SH-SY5Y (cell line): ENCODE results near the gene ZC3HAV1.

Experiments used
- GATA2 ChIP-seq: IDR thresholded peaks from 2 replicates; pipeline ENCODE4 v1.6.1; 2011; ENCODE audit warnings: mild to moderate bottlenecking, low read depth, low read length
- GATA3 ChIP-seq: IDR thresholded peaks from 2 replicates; pipeline ENCODE4 v1.6.1; 2011; ENCODE audit warnings: low read depth, mild to moderate bottlenecking, low read length, moderate library complexity

ZC3HAV1 gene

DNA sequence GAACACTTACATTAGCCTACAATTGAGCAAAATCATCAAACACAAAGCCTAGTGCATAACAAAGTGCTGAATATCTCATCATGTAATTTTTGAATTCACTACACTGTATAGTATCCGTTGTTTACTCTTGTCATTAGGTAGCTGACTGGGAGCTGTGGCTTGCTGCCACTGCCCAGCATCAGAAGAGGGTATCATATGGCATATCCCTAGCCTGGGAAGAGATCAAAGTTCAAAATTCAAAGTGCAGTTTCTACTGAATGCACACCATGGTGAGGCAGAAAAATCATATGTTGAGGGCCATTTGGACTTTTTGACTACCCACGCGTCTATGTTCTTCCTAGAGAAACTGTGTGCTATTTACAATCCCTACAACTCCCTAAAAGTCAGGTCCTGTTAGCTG lies 7.5 kb upstream of the ZC3HAV1 start:
- TF ChIP-seq GATA3 (no peak), GATA2 (no peak)

DNA sequence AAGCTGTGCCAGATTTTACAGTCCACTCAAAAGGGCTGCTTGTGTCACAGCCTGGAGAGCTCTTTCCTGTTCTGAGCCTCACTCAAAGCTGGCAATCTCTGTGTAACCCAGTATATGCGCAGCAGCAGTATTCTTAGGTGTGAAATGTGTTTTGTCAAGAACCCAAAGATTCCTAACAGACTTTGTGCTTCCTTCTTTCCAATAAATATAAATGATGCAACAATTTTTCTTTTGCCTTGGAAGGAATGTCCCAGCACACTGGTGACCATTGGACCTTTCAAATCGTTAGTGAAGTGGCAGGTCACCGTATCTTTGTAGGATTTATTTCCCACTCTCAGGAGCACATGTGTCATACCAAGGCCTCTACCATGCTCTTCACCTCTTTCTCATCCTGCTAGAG lies 5.6 kb upstream of the ZC3HAV1 start:
- TF ChIP-seq GATA2: no peak
- TF ChIP-seq GATA3: no peak

DNA sequence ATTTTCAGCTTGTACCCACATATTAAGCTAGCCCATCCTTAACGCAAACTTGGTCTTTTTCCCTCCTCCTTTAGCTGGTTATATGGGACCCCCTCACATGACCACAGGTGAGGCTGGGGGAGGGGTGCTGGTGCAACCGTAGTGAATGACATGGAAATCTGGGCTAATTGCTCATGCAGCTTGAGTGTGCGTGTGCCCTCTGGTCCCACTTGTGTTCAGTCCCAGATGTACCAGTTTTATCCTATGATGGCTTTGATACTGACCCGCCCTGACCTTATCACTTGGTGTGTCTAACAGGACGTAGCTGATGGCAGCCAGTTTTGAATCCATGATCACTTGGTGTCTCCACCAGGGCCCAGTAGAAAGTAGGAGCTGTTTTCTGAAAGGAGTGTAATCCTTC lies 5.1 kb upstream of the ZC3HAV1 start:
- TF ChIP-seq GATA2 (no peak), GATA3 (no peak)

DNA sequence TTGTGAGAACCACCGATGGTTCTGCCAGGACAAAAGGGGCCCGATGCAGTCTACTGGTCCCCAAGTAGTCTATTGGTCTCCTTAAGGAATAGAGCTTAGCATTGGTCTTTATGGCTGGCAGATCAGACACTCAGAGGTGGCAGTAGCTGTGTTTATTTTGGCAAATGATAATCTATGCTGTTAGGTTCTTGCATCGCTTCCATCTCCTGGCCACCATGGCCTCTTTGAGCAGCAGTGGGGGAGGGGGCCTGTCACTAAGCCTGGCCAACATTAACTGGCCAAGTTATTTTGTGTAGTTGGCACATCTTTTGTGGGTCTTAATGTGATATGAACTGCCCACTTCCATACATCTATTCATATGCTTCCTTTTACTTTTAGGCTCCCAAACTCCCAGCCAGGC lies 4.5 kb upstream of the ZC3HAV1 start:
- TF ChIP-seq GATA3 (no peak), GATA2 (no peak)

DNA sequence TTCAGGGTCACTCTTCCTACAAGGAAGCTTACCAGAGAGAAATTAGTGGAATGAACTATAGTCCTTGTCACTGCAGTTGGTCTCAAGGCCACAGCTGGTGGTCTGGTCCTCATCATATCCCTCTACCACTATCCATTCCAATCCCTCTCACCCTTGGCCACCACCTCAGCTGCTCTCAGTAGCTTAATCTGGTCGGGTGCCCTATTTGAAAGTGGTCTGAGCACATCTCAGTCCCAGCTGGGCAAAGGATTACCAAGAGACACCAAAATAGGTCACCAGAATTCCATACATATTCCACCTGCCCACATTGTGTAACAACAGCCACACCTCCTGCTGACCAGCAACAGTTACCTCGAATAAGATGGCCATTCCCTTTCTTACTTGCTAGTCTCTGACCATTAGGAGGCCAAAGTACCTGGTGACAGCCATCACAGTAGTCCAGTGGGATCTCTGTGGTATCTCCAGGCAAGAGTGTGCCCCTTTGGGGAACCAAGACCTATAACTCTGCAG lies 3.3 kb upstream of the ZC3HAV1 start:
- no peak for TF ChIP-seq GATA2
- TF ChIP-seq GATA3: no peak

DNA sequence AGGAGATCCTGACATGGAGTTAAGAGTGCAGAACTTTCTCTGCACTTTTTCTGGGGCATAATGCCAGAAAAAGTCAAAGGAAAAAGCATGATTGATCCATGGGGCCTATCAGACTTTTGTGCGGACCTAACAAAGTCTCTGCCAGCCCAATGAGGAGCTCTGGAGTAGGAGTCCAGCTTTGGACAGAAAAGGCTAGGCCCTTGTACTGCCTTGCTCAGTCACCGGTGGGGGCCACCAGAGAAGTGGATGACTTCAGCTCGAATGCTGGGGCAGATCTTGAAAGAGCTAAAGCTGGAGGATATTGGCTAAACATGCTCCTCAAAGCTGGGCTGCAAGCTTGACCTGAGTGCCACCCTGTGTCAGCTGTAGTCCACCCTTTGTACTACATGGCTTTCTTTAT lies 2.8 kb upstream of the ZC3HAV1 start:
- TF ChIP-seq GATA3: no peak
- TF ChIP-seq GATA2: no peak

DNA sequence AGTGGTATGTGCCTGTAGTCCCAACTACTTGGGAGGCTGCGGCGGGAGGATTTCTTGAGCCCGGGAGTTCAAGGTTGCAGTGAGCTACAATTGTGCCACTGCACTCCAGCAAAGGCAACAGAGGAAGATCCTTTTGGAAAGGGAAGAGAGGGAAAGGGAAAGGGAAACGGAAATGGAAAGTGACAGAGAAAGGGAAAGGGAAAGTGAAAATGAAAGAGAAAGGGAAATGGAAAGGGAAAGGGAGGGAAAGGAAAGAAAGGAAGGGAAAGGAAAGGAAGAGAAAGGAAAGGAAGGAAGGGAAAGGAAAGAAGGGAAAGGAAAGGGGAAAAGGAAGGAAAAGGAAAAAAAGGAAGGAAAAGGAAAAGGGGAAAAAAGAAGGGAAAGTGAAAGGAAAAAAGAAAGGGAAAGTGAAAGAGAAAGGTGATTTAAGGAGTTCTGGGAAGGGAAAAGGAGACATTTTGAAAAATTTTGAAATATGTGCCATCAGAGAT lies 2.3 kb upstream of the ZC3HAV1 start:
- no peak for TF ChIP-seq GATA3
- no peak for TF ChIP-seq GATA2

DNA sequence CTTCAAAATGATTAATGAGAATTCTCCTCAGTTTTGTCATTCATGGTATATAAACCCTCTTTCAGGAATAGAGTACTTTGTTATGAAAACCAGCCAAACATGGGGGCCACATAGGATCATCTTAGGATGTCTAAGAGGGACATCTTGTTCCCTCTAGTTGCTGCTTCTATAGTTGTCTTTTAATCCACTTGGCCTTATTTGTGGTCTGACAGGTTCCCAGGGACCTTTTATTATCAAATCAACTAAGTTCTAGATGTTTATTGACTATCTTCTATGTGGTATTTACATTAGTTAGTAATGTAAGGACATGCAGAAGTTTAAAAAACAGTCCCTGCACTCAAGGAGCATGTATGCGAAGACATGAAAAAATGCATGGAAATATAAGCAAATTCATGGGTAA lies 1.6 kb upstream of the ZC3HAV1 start:
- TF ChIP-seq GATA3: no peak
- no peak for TF ChIP-seq GATA2

DNA sequence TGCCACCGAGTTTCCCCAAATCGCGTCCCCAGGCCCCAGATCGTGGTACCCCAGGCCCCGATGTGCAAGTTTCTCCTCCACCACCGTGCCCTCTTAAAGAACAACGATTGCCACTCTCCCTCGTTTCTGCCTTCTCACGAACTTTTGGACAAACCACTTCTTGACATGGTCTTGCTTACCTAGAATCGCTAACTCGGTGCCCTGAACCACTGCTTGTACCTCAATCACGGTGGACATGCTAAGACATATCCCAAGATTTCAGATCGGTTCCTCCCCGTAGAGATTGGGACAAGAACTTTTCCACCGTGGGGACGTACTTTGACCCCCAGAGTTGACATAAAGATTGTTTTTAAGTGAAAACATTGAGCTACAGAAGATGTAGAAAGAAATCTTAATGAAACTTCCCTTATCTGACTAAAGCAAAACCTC lies 477 bp upstream of the ZC3HAV1 start:
- no peak for TF ChIP-seq GATA2
- TF ChIP-seq GATA3: no peak

DNA sequence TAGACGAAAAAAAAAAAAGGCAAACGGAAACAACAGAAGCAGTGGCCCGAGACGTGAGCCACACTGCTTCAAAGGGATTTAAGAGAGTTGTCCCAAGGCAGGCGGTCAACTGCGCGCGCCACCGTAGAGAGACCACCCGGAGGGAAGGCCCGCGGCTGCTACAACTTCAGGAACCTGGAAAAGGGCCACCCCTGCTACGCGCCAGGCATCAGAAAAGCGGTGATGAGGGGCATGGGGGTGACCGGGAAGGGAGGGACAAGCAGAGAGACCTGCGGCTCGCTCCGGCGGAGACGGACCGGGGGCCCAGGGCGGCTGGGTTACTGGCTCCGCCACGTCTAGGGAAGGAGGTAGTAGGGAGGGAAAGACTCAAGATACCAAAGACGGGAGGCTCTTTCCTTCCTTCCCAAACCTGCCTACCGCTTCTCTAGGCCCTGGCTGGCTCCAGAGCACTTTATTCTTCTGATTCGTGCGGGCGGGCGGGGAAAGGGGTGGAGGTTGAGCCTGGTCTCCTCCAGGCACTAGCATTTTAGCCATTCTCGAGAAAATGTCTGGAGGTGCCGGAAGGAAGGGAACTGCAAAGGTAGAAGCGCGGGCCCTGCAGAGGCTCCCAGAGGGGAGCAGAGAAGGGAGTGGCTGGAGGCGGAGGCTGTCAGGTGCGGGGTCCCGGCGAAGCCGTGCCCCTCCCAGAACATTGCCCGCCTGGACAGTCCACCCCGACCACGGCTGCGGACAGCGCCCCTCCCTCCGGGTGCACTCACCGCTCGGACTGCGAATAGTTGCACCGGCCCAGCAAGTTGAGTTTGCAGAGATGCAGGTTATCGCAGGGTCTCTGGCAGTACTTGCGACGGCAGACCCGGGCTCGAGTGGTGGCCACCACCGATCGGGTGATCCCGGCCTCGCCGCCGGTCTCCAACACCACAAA lies 993 bp downstream of the ZC3HAV1 start:
- TF ChIP-seq GATA3 (no peak), GATA2 (no peak; the same call in 1 of the 2 replicates)

DNA sequence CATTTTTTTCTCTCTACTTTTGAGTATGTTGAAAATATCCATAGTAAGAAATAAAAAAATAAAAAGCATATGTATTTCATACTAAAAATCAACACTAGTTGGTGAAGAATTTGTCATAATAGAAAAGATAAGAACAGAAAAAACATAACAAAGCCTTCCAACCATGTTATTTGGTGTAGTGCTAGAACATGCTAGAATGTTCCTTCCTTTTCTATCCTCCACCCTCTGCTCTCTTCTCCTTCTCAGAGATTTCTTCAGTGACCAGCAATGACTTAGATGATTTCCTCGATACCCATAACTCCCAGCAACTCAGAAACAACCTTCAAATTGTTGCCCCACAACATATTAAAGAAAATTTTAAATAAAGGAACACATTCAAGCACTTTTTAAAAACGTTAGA lies 2.6 kb downstream of the ZC3HAV1 start:
- TF ChIP-seq GATA2 (no peak), GATA3 (no peak)

DNA sequence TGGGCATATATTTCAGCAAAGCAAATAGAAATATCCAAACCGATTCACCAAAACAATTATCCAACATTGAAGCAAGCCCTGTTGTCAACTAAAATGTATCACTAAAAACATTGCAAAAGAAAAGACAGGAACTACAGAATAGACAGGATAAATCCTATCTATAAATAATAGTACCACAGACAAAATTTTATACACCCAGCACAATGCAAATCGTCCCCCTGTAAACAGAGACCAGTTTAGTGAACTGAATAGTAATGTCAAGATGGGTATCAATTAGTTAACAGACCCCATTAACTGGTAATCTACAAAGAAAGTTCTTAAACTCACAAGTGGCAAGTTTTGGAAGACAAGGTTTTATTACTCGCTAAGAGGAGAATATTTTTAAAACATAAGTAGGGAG lies 4.0 kb downstream of the ZC3HAV1 start:
- TF ChIP-seq GATA3 (no peak), GATA2 (no peak)

DNA sequence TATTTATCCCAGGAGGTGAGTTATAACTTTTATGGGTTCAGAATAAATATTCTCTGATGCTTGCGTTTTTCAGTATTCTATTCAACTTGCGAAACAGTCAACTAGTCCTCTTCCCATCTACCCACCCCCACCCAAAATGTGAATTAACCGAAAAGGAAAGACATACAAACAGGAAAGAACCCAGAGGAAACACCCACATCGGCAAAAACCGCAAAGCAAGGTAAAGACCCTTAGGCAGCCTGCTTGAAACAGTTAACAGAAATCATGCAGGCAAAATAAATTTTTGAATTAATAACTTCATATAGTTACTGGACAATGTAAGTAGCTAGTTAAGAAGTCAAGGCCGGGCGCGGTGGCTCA lies 5.4 kb downstream of the ZC3HAV1 start:
- TF ChIP-seq GATA2 (no peak), GATA3 (no peak)

DNA sequence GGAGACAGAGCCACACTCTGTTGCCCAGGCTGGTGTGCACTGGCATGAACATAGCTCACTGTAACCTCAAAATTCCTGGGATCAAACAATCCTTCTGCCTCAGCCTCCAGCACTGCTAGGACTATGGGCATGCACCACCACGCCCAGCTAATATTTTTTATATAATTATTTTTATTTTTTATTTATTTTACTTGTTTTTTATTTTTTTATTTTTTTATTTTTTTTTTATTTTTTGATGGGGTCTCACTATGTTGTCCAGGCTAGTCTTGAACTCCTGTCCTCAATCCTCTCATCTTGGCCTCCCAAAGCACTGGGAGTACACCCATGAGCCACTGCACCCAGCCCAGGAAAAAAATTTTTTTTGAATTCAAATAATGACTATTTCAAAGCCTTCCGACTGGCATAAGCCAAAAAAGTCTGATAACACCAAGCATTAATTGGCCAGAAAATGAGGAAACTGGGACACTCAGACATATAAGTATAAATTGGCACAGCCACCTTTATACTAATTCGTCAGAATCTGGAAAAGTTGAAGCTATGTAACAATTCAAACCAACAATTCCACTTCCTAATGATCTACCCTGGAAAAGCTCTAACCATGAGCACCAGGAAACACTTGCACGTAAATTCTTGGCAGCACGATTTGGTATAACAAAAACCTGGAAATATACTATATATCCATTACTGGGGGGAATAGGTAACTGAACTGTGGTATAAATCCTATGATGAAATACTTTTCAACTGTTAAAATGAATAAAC lies 6.3 kb downstream of the ZC3HAV1 start:
- no peak for TF ChIP-seq GATA2
- TF ChIP-seq GATA3: no peak

DNA sequence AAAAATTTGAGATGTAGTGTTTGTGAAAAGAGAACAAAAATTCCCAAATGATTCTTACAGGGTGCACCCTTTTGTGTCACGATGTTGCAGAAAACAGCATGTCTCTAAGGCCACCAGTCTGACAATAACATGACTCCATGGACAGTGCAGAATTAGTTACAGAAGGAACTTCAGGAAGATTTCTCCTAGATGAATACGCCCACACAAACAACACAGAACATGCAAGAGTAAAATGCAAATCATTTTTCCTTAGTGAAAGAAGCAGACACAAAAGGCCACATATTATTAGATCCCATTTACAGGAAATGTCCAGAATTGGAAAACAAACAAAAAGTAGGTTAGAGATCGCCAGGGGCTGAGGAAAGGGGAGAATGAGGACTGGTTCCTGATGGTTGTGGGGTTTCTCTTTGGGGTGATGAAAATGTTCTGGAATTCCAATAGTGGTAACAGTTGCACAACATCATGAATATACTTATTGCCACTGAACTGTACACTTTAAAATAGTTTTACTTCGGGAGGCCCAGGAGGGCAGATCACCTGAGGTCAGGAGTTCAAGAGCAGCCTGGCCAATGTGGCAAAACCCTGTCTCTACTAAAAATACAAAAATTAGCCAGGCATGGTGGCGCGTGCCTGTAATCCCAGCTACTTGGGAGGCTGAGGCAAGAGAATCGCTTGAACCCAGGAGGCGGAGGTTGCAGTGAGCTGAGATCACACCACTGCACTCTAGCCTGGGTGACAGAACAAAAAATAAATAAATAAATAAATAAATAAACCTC lies 10.2 kb downstream of the ZC3HAV1 start:
- TF ChIP-seq GATA2: no peak
- no peak for TF ChIP-seq GATA3
